KMS-11 (cell line): Measurements from ENCODE around the gene RAB23.

Experiments used
- H2AFZ ChIP-seq: fragments of 200-600 bp; sonication (generic); 2 replicates; pipeline ENCODE4 v1.6.1; 2016; ENCODE audit warnings: antibody characterized with exemption, mixed run types, low read depth
- H3K27ac ChIP-seq: fragments of 200-600 bp; sonication (generic); 2 replicates; pipeline ENCODE4 v1.6.1; 2016; ENCODE audit warnings: mild to moderate bottlenecking, mixed run types
- H3K27me3 ChIP-seq: fragments of 200-600 bp; sonication (generic); 2 replicates; pipeline ENCODE4 v1.6.1; 2017; ENCODE audit warnings: mild to moderate bottlenecking, low read depth, mixed run types, moderate library complexity; ENCODE audit not compliant: insufficient read depth
- H3K36me3 ChIP-seq: fragments of 200-600 bp; sonication (generic); 2 replicates; pipeline ENCODE4 v1.6.1; 2017; ENCODE audit warnings: mild to moderate bottlenecking, mixed run types; ENCODE audit not compliant: insufficient read depth
- H3K4me1 ChIP-seq: fragments of 200-600 bp; sonication (generic); 2 replicates; pipeline ENCODE4 v1.6.1; 2016; ENCODE audit warnings: mild to moderate bottlenecking, low read depth, mixed run types; ENCODE audit not compliant: poor library complexity, severe bottlenecking
- H3K4me2 ChIP-seq: fragments of 200-600 bp; sonication (generic); 2 replicates; pipeline ENCODE4 v1.7.0; 2016; ENCODE audit warnings: mild to moderate bottlenecking, mixed run types
- H3K4me3 ChIP-seq: fragments of 200-600 bp; sonication (generic); IDR thresholded peaks from 2 replicates; pipeline ENCODE4 v1.6.1; 2017; ENCODE audit warnings: low read depth, low read length, mixed read lengths; ENCODE audit not compliant: insufficient read depth
- H3K79me2 ChIP-seq: fragments of 200-600 bp; sonication (generic); 2 replicates; pipeline ENCODE4 v1.6.1; 2016; ENCODE audit warnings: low read depth, mixed run types; ENCODE audit not compliant: insufficient read depth
- H3K9ac ChIP-seq: fragments of 200-600 bp; sonication (generic); 2 replicates; pipeline ENCODE4 v1.6.1; 2016; ENCODE audit warnings: mild to moderate bottlenecking, mixed run types
- H4K20me1 ChIP-seq: fragments of 200-600 bp; sonication (generic); 2 replicates; pipeline ENCODE4 v1.6.1; 2016; ENCODE audit warnings: mild to moderate bottlenecking, mixed run types; ENCODE audit not compliant: insufficient read depth
- CTCF ChIP-seq: fragments of 200-600 bp; sonication (generic); conservative IDR thresholded peaks from 2 replicates; pipeline ENCODE4 v1.6.1; 2017; ENCODE audit warnings: low read depth, mild to moderate bottlenecking, antibody characterized with exemption, low read length, moderate library complexity, mixed read lengths

Gene RAB23

GRCh38 chr6:57263739-57264138 lies 41.6 kb upstream of the RAB23 start:
- no peaks in the 10 kb centered on the region for H3K79me2 ChIP-seq
- H3K27me3 ChIP-seq: no peaks in the 10 kb centered on the region
- no peak for TF ChIP-seq CTCF
- peaks cover 10% of the 10 kb centered on the region for H3K4me1 ChIP-seq
- H3K4me3 ChIP-seq: no peak overlapping the region
- H4K20me1 ChIP-seq: no peaks in the 10 kb centered on the region
- H3K9ac ChIP-seq: no peak overlapping the region
- H3K4me2 ChIP-seq: no peak overlapping the region
- no peak overlapping the region for H3K27ac ChIP-seq
- H3K36me3 ChIP-seq: no peaks in the 10 kb centered on the region
- no peak overlapping the region for H2AFZ ChIP-seq

- H3K79me2 ChIP-seq: no peaks in the 10 kb centered on the region
- no peak overlapping the region for H3K4me2 ChIP-seq
- no peak for TF ChIP-seq CTCF
- H3K27ac ChIP-seq: no peak overlapping the region
- no peak overlapping the region for H2AFZ ChIP-seq
- H3K27me3 ChIP-seq: no peaks in the 10 kb centered on the region
- no peaks in the 10 kb centered on the region for H4K20me1 ChIP-seq
- no peak overlapping the region for H3K9ac ChIP-seq
- H3K4me1 ChIP-seq: peaks cover 10% of the 10 kb centered on the region
- no peaks in the 10 kb centered on the region for H3K36me3 ChIP-seq
- no peak overlapping the region for H3K4me3 ChIP-seq
Observed at GRCh38 chr6:57262901-57263694, 41.0 kb upstream of the RAB23 start.

- no peak overlapping the region for H3K4me2 ChIP-seq
- H3K4me1 ChIP-seq: peaks cover 10% of the 10 kb centered on the region
- H3K4me3 ChIP-seq: no peak overlapping the region
- no peaks in the 10 kb centered on the region for H3K27me3 ChIP-seq
- H2AFZ ChIP-seq: no peak overlapping the region
- H3K27ac ChIP-seq: no peak overlapping the region
- H3K9ac ChIP-seq: no peak overlapping the region
- H3K36me3 ChIP-seq: no peaks in the 10 kb centered on the region
- no peaks in the 10 kb centered on the region for H3K79me2 ChIP-seq
- H4K20me1 ChIP-seq: no peaks in the 10 kb centered on the region
- no peak for TF ChIP-seq CTCF
Observed at GRCh38 chr6:57262488-57262887, 40.4 kb upstream of the RAB23 start.

- no peaks in the 10 kb centered on the region for H3K27me3 ChIP-seq
- no peak overlapping the region for H3K27ac ChIP-seq
- H3K9ac ChIP-seq: no peak overlapping the region
- no peaks in the 10 kb centered on the region for H3K36me3 ChIP-seq
- H3K4me3 ChIP-seq: no peak overlapping the region
- peaks cover 10% of the 10 kb centered on the region for H3K4me1 ChIP-seq
- no peak overlapping the region for H3K4me2 ChIP-seq
- no peaks in the 10 kb centered on the region for H3K79me2 ChIP-seq
- H2AFZ ChIP-seq: no peak overlapping the region
- TF ChIP-seq CTCF: no peak
- no peaks in the 10 kb centered on the region for H4K20me1 ChIP-seq
Observed at GRCh38 chr6:57261926-57262325, 39.8 kb upstream of the RAB23 start.
